CD8-positive, alpha-beta memory T cell (primary cell): ENCODE measurements around the gene KRTAP9-3. TPM values are rescaled to one million over a fixed set of nuclear protein-coding genes. Genes with fewer than 3 reads are reported as not detected.
"Not testable (repeated sequence)": the region's sequence is repeated elsewhere in the genome, so short reads cannot be mapped to it uniquely, and the experiment has no call there.

Source experiments
- CTCF ChIA-PET: fragments of 350-600 bp; sonication (Branson Sonifier 250); formaldehyde crosslinking; loops from one replicate; lab custom pipeline; 2021; ENCODE audit warnings: antibody characterized with exemption; lab: Charles Lee
- POLR2A ChIA-PET: fragments of 350-600 bp; sonication (Branson Sonifier 250); formaldehyde crosslinking; loops from one replicate; lab custom pipeline; 2021; ENCODE audit warnings: antibody characterized with exemption; lab: Charles Lee
- DNase-seq, 5 donors: peaks; one replicate each; pipeline versions ENCODE4 v3.0.0 to v3.0.0-alpha.2; 2020 to 2022; ENCODE audit warnings: mixed read lengths in 1 of 5
- H3K27ac ChIP-seq: one replicate; pipeline ENCODE4 v1.7.0; 2013; ENCODE audit warnings: low read depth, mild to moderate bottlenecking, low read length, moderate library complexity
- H3K27me3 ChIP-seq: 2 replicates; pipeline ENCODE4 v1.7.0; 2013; ENCODE audit warnings: low read length, mild to moderate bottlenecking; ENCODE audit not compliant: insufficient read depth, poor library complexity, severe bottlenecking
- H3K36me3 ChIP-seq: 2 replicates; pipeline ENCODE4 v1.7.0; 2013; ENCODE audit warnings: mild to moderate bottlenecking, low read length, moderate library complexity; ENCODE audit not compliant: insufficient read depth
- H3K4me1 ChIP-seq: 2 replicates; pipeline ENCODE4 v1.7.0; 2013; ENCODE audit warnings: mild to moderate bottlenecking, low read length, moderate library complexity; ENCODE audit not compliant: insufficient read depth
- H3K4me3 ChIP-seq: 2 replicates; pipeline ENCODE4 v1.7.0; 2013; ENCODE audit warnings: mild to moderate bottlenecking, low read length
- H3K9me3 ChIP-seq: 2 replicates; pipeline ENCODE4 v1.7.0; 2013; ENCODE audit warnings: mild to moderate bottlenecking, low read length
- H3K27ac Mint-ChIP-seq, 8 donors: one replicate each; pipeline ENCODE4 v1.8.0; 2020 to 2021; ENCODE audit warnings: mixed read lengths in 8 of 8, mild to moderate bottlenecking in 6 of 8, inconsistent platforms in 3 of 8, moderate library complexity in 3 of 8
- H3K27me3 Mint-ChIP-seq, 2 donors: one replicate each; pipeline ENCODE4 v1.8.0; 2020 to 2021; ENCODE audit warnings: mixed read lengths in 2 of 2, mild to moderate bottlenecking in 1 of 2, moderate library complexity in 1 of 2
- H3K36me3 Mint-ChIP-seq, 3 donors: one replicate each; pipeline ENCODE4 v1.8.0; 2020 to 2021; ENCODE audit warnings: mixed read lengths in 3 of 3, inconsistent platforms in 1 of 3, mild to moderate bottlenecking in 1 of 3
- H3K4me1 Mint-ChIP-seq, 3 donors: one replicate each; pipeline ENCODE4 v1.8.0; 2020 to 2021; ENCODE audit warnings: mixed read lengths in 3 of 3, inconsistent platforms in 1 of 3, mild to moderate bottlenecking in 1 of 3
- H3K4me3 Mint-ChIP-seq, 7 donors: one replicate each; pipeline ENCODE4 v1.8.0; 2020 to 2021; ENCODE audit warnings: mixed read lengths in 7 of 7, mild to moderate bottlenecking in 6 of 7, moderate library complexity in 4 of 7, inconsistent platforms in 2 of 7
- H3K9me3 Mint-ChIP-seq, 5 donors: one replicate each; pipeline ENCODE4 v1.8.0; 2020 to 2022; ENCODE audit warnings: mixed read lengths in 5 of 5, mild to moderate bottlenecking in 3 of 5, moderate library complexity in 2 of 5, inconsistent platforms in 1 of 5
- polyA plus RNA-seq: library from polyadenylated mRNA; unstranded; fragments of 300-500 nt; fragmentation: Illumina TruSeq; gene quantifications from one replicate; pipeline ENCODE4 v1.2.3, GENCODE V29; 2021
- total RNA-seq, 2 experiments: library from RNA; stranded (reverse); gene quantifications; one replicate each; pipeline ENCODE4 v1.2.3, GENCODE V29; 2021

The KRTAP9-3 gene
- total and polyA plus RNA-seq, 3 experiments from 2014 or later, result not detected

DNA sequence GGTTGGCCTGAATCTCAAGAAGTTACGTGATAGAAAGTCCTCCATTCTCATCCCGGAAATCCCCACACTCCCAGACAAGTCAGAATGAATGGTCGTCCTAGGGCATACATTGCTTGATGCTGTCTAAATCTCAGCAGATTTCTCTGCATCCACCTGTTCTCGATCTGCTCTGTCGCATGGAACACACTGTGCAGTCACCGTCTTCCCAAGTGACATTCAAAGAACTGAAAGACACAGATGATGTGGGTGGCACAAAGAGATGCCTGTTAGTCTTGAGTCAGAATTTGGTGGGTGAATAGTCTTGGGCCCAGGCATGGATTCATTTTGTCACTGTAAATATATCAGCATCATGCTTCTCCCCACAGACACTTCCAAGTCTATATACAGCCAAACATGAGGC is 518 bp upstream of the KRTAP9-3 start:
- Histone ChIP-seq H3K4me3 (no peak overlapping the region), H3K4me1 (no peaks in the 10 kb centered on the region), H3K27ac (no peak overlapping the region), H3K36me3 (no peaks in the 10 kb centered on the region), H3K27me3 (no peaks in the 10 kb centered on the region), H3K9me3 (no peaks in the 10 kb centered on the region)
- H3K36me3 Mint-ChIP-seq, result no peaks in the 10 kb centered on the region
- DNase-seq, result no peak
- peaks cover 19 to 55% of the 10 kb centered on the region in 2 donors for H3K27me3 Mint-ChIP-seq
- H3K4me1 Mint-ChIP-seq, result no peaks in the 10 kb centered on the region
- no peak overlapping the region for H3K27ac Mint-ChIP-seq
- ChIA-PET CTCF (no interaction called here), POLR2A (no interaction called here)
- no peaks in the 10 kb centered on the region for H3K9me3 Mint-ChIP-seq
- no peak overlapping the region for H3K4me3 Mint-ChIP-seq

- H3K36me3 ChIP-seq, DNase-seq, CTCF ChIA-PET: not testable (repeated sequence)
These were observed 4.9 kb downstream of the KRTAP9-3 start for GRCh38 chr17:41237116-41237515.

GRCh38 chr17:41237949-41238437 is 5.7 kb downstream of the KRTAP9-3 start, which contains the start of gene KRTAP9-8:
KRTAP9-8 (plus strand) TSS chr17:41237999; CDS start chr17:41238052, 53 bp downstream.
- H3K9me3 ChIP-seq, H3K27me3 ChIP-seq, H3K36me3 ChIP-seq, H3K4me1 Mint-ChIP-seq, H3K36me3 Mint-ChIP-seq, H3K27ac Mint-ChIP-seq, DNase-seq, H3K27ac ChIP-seq, POLR2A ChIA-PET, H3K4me3 ChIP-seq, H3K4me3 Mint-ChIP-seq, CTCF ChIA-PET, H3K9me3 Mint-ChIP-seq, H3K4me1 ChIP-seq: not testable (repeated sequence)
- peaks cover 17 to 64% of the 10 kb centered on the region in 2 donors for H3K27me3 Mint-ChIP-seq

More at GRCh38 chr17:41237116-41237515, 4.9 kb downstream of the KRTAP9-3 start:
- H3K27ac ChIP-seq, H3K27ac Mint-ChIP-seq, H3K4me3 ChIP-seq, H3K9me3 ChIP-seq, H3K4me1 Mint-ChIP-seq, H3K36me3 Mint-ChIP-seq, H3K4me1 ChIP-seq, H3K4me3 Mint-ChIP-seq, POLR2A ChIA-PET, H3K27me3 ChIP-seq, H3K9me3 Mint-ChIP-seq: not testable (repeated sequence)
- H3K27me3 Mint-ChIP-seq, result peaks cover 20 to 61% of the 10 kb centered on the region in 2 donors

DNA sequence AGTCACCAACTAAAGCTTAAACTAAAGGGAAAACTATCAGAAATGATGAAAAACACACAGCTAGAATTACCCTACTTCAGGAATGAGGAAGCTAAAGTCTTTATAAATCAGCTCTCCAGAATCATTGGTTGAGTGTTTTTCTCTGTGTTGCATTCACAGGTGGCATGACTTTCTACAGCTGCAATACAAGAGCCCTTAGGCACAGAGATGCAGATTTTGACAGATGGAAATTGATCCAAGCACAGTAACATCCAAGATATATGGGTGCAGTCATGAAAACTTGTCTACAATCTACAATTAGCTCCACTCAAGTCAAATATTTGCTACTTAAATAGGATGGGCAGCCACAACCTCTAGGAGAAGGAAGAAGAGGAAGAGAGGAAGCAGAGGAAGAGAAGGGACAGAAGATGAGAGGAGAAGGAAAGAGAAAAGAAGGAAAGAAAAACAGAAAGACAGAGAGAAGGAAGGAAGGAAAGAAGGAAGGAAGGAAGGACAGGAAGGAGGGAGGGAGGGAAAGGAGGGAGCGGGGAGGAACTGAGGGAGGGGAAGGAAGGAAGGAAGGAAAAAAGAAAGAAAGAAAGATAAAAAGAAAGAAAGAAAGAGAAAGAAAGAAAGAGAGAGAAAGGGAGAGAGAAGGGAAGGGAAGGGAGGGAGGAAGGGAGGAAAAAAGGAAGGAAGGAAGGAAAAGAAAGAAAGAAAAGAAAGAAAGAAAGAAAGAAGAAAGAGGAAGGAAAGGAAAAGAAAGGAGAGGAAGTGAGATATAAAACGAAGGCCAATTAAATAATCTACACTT is 14.9 kb downstream of the KRTAP9-3 start:
- CTCF ChIA-PET, result not testable (repeated sequence)

DNA sequence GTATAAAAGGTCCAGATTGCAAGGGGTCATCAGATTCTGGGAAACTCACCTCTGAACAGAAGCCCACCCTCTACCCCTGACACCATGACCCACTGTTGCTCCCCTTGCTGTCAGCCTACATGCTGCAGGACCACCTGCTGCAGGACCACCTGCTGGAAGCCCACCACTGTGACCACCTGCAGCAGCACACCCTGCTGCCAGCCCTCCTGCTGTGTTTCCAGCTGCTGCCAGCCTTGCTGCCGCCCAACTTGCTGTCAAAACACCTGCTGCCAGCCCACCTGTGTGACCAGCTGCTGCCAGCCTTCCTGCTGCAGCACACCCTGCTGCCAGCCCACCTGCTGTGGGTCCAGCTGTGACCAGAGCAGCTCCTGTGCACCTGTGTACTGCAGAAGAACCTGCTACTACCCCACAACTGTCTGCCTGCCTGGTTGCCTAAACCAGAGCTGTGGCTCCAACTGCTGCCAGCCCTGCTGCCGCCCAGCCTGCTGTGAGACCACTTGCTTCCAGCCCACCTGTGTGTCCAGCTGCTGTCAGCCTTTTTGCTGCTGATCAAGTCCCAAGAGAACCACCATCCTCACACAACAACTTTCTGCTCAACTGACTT is 17.5 kb downstream of the KRTAP9-3 start, which contains the start of gene KRTAP9-4:
KRTAP9-4 (plus strand) TSS at position 51 of the 604 bp plus-strand sequence; CDS start at position 85, 34 bp downstream.
- H3K4me1 ChIP-seq, H3K4me3 Mint-ChIP-seq, H3K27me3 ChIP-seq, H3K9me3 Mint-ChIP-seq, CTCF ChIA-PET, H3K36me3 ChIP-seq, DNase-seq, H3K36me3 Mint-ChIP-seq, H3K4me1 Mint-ChIP-seq, POLR2A ChIA-PET, H3K9me3 ChIP-seq, H3K4me3 ChIP-seq, H3K27ac ChIP-seq: not testable (repeated sequence)
- Mint-ChIP-seq H3K27me3 (peaks cover 4 to 36% of the 10 kb centered on the region in 2 donors), H3K27ac (peak within 1 kb of the TSS in 1 of 8 donors; percentile 26)

More for the DNA sequence above, 14.9 kb downstream of the KRTAP9-3 start:
- H3K27me3 Mint-ChIP-seq, result peaks cover 5 to 37% of the 10 kb centered on the region in 2 donors
- H3K36me3 Mint-ChIP-seq, H3K36me3 ChIP-seq, H3K9me3 ChIP-seq, DNase-seq, H3K27me3 ChIP-seq, H3K27ac Mint-ChIP-seq, H3K27ac ChIP-seq, H3K4me3 ChIP-seq, H3K4me1 ChIP-seq, H3K9me3 Mint-ChIP-seq, POLR2A ChIA-PET, H3K4me3 Mint-ChIP-seq, H3K4me1 Mint-ChIP-seq: not testable (repeated sequence)

DNA sequence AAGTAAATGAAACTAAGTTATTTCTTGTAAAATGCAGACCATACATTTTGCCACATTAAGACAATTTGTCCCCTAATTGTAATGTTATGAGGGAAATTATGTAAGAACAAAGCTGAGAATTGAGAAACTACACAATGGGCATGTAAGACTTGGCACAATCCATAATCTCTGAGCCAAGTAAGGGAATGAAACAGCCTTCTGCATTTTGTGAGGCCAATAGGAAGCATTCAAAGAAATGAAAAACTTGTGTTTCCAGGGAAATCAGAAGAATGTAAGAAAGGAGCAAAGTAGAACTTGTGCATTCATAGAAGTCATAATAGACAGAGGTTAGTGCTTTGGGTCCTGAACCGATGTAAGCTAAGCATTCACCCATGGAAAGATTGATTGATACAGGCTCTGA is 19.0 kb downstream of the KRTAP9-3 start:
- H3K9me3 Mint-ChIP-seq, result no peaks in the 10 kb centered on the region
- Histone ChIP-seq H3K27ac (no peak overlapping the region), H3K36me3 (no peaks in the 10 kb centered on the region), H3K4me3 (no peak overlapping the region), H3K9me3 (no peaks in the 10 kb centered on the region), H3K27me3 (no peaks in the 10 kb centered on the region), H3K4me1 (no peaks in the 10 kb centered on the region)
- no peaks in the 10 kb centered on the region for H3K4me1 Mint-ChIP-seq
- POLR2A ChIA-PET, result no interaction called here
- no peak for DNase-seq
- CTCF ChIA-PET, result interaction anchor here (1.4 kb wide), 1 partner anchor 10 kb away, joined by 6 read pairs; no protein-coding TSS in a partner anchor
- no peak overlapping the region for H3K27ac Mint-ChIP-seq
- H3K36me3 Mint-ChIP-seq, result no peaks in the 10 kb centered on the region
- no peak overlapping the region for H3K4me3 Mint-ChIP-seq
- peaks cover 4 to 42% of the 10 kb centered on the region in 2 donors for H3K27me3 Mint-ChIP-seq

DNA sequence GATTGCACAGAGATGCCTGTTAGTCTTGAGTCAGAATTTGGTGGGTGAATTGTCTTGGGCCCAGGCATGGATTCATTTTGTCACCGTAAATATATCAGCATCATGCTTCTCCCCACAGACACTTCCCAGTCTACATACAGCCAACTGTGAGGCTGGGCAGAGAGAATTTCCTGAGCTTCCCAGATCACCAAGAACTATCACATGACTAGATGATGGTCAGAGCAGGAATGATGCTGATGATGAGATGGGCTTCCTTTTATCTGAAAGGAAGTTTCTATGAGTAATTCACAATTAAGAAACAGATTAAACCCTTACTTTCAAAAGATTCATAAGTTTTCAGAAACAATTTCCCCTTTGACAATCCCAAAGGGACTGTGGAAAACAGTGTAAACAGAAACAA is 22.6 kb downstream of the KRTAP9-3 start:
- no peaks in the 10 kb centered on the region for H3K4me1 Mint-ChIP-seq
- POLR2A ChIA-PET, result no interaction called here
- Histone ChIP-seq H3K27ac (no peak overlapping the region), H3K36me3 (no peaks in the 10 kb centered on the region), H3K4me1 (no peaks in the 10 kb centered on the region), H3K9me3 (no peaks in the 10 kb centered on the region), H3K4me3 (no peak overlapping the region), H3K27me3 (no peaks in the 10 kb centered on the region)
- CTCF ChIA-PET, result no interaction called here
- no peak for DNase-seq
- no peak overlapping the region for H3K4me3 Mint-ChIP-seq
- H3K36me3 Mint-ChIP-seq, result no peaks in the 10 kb centered on the region
- peaks cover 12 to 67% of the 10 kb centered on the region in 2 donors for H3K27me3 Mint-ChIP-seq
- H3K27ac Mint-ChIP-seq, result no peak overlapping the region
- no peaks in the 10 kb centered on the region for H3K9me3 Mint-ChIP-seq
